GM18907 (cell line): Measurements from ENCODE around the gene DSCAM.

Source experiments
- ATAC-seq: cut with Tn5 transposase; IDR thresholded peaks from one replicate; pipeline ENCODE4 v1.9.1; 2021; ENCODE audit warnings: mild to moderate bottlenecking, moderate library complexity; ENCODE audit not compliant: unreplicated experiment

DSCAM gene

DNA sequence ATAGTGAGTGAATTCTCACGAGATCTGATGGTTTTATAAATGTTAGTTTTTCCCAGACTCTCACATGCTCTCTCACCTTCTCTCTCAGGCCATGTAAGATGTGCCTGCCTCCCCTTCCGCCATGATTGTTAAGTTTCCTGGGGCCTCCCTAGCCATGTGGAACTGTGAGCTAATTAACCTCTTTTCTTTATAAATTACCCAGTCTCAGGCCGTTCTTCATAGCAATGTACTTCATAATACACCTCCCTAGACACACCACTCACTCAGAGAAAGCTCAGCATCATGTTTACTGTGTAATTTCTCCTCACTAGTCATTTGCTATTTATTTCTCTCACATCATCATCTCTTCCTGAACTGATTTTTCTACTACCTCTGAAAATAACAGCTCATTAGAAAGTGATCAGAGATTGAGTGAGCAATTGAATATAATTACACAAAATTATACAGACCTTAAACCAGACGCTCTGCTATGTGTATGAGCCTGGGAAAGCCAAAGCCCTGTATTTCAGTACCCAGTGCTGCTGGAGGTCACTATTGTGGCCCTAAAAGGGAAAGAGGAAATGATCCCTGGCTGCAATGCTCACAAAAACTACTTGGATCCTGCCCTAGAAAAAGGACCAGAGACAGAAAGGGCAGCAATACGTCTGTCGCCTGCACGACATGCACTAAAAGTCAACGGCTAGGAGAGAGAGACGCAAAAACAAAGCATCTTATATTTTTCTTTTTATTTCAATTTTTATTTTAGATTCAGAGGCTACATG, 284.5 kb downstream of the DSCAM start:
- no peak for ATAC-seq

- ATAC-seq: no peak
Observed at GRCh38 chr21:40556442-40556968, 290.5 kb downstream of the DSCAM start.

- no peak for ATAC-seq
Observed at GRCh38 chr21:40555021-40555528, 291.9 kb downstream of the DSCAM start.

DNA sequence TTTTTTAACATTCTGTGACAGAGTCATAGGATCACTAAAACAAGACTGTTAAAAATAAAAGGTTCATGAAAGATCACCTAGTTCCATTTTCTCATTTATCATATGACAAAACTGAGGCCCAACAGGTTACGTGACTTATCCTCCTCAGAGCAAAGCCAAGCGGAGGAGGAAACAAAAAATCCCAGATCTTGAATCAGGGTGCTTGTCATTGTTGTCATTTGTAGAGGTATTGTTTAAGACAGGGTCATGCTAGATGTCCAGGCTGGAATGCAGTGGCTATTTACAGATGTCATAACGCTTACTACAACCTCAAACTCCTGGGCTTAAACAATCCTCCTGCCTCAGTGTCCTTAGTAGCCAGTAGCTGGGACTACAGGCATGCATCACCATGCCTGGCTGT, 293.2 kb downstream of the DSCAM start:
- no peak for ATAC-seq

DNA sequence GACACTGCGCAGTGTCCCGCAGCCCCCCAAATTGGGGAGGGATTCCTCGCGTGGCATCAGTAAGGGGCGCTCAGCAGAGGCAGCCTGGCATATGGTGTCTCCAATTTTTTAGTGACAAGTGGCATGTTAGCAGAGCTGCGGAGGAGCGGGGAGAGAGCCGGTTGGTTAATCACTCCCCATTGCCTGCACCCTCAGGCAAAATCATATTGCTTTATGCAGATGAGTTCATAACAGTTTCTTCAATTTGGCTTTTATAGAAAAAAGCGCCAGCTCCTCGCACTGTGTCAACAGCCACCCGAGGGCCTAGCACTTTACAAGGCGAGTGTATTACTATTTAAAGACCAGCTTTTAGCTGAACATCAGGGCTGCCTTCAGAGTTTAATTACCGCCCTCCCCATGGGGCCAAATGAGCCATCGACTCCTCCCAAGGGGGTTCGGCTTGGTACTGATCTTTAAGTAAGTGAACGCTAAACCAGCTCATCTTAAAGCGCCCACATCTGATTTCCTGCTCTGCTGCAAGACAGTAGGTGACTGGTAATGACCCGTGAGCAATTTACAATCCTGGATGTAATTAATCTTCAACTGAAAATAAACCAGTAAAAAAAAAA, 298.9 kb downstream of the DSCAM start:
- ATAC-seq: no peak

- ATAC-seq: no peak
Observed at GRCh38 chr21:40546647-40547046, 300.3 kb downstream of the DSCAM start.

GRCh38 chr21:40540216-40540615, 306.7 kb downstream of the DSCAM start:
- ATAC-seq: no peak

- no peak for ATAC-seq
Observed at GRCh38 chr21:40534886-40535285, 312.1 kb downstream of the DSCAM start.

GRCh38 chr21:40531431-40532110, 315.4 kb downstream of the DSCAM start:
- ATAC-seq: no peak

- no peak for ATAC-seq
Observed at GRCh38 chr21:40531016-40531415, 315.9 kb downstream of the DSCAM start.

GRCh38 chr21:40517646-40518045, 329.3 kb downstream of the DSCAM start:
- ATAC-seq: no peak

DNA sequence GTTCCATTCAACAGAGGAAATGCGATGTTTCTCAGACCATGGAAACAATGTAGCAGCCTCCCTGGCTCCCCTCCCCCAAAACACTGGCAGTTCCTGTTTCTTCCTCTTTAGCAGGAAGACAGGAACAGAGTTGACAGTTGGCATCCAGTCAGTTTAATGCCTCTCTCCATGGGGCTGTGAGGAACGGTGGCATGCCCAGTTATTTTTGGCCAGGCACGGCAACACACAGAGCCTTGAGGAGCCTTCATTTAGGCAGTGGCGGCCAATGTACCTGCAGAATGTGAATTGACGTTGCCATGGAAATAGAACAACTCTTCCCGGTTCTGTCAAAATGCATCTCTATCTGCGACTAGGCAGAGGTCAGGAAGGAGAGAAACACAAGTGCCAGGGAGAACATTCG, 330.6 kb downstream of the DSCAM start:
- no peak for ATAC-seq

GRCh38 chr21:40512590-40512989, 334.4 kb downstream of the DSCAM start:
- no peak for ATAC-seq

DNA sequence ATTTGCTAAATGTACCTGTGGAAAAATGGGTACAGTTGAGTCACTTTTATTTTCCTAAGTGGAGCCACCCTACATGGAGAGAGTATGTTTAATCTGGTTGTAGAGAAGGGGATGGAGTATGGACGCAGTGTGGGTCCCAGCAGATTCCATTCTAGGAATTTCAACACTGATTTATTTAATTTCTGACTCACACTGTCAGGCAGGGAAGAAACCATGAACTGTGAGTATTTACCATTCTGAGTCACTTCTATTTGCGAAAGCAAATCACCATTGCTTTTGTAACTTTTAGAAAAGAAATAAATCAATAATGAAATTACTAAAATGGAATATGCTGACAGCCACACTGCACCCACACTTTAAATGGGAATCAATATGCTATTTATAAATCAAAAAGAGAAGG, 339.0 kb downstream of the DSCAM start:
- no peak for ATAC-seq

GRCh38 chr21:40505681-40506080, 341.3 kb downstream of the DSCAM start:
- no peak for ATAC-seq

DNA sequence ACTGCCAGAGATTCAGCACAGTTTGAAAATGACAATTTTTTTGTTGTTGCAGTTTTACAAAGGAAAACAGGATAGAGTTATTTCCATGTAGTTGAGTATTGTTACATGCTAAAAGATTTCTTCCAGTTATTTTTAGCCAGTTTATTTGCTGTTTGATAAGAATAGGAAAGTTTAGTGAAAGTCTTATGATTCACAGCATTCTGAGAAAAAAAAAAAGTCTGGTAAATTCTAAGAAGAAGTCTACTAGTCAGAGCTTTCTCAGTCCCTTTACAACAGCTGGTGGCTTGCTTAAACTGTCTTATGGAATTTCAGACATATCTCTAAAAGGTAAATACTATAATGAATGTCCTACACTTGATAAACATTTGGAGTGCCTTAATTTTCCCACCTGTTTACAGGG, 341.7 kb downstream of the DSCAM start:
- no peak for ATAC-seq

DNA sequence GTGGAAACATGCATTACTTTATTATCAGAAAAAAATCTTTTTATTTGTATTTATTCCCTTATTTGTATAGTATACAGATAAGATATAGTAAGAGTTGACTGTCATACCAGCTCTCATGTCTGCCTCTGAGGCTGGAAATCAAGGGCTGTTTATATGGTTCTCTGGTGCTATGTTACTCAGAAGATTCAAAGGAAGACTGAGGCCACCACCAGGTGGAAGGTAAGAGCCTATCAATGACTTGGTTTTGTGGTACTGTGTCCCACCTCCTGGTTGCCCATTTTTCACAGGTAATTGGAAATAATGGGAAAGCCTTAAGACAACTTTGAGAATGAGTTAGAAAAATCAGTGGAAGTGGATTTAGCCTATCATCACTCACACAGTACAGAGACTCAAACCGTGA, 342.1 kb downstream of the DSCAM start:
- ATAC-seq: no peak

DNA sequence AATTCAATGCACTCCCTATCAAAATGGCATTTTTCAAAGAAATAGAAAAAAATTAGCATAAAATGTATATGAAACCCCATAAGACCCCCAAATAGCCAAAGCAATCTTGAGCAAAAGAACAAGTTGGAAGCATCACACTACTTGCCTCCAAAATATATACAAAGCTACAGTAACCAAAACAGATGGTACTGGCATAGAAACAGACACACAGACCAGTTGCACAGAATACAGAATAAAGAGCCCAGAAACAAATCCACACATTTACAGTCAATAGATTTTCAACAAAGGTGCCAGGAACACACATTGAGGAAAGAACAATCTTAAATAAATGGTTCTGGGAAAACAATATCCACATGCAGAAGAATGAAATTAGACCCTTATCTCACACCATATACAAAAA, 350.8 kb downstream of the DSCAM start:
- no peak for ATAC-seq

- ATAC-seq: no peak
Observed at GRCh38 chr21:40490408-40490807, 356.6 kb downstream of the DSCAM start.

- no peak for ATAC-seq
Observed at GRCh38 chr21:40489001-40489400, 358.0 kb downstream of the DSCAM start.

GRCh38 chr21:40481764-40482163, 365.2 kb downstream of the DSCAM start:
- ATAC-seq: no peak

- no peak for ATAC-seq
Observed at GRCh38 chr21:40474513-40474912, 372.4 kb downstream of the DSCAM start.
